Neural cell (in vitro differentiated cells): Measurements from ENCODE around the gene MAST4. TPM values are rescaled to one million over a fixed set of nuclear protein-coding genes. Genes with fewer than 3 reads are reported as not detected.

Experiments
- H2AFZ ChIP-seq: fragments of 200-600, 300-800 bp; sonication (generic), shearing (Covaris generic); 2 replicates; pipeline ENCODE4 v1.6.0; 2014; ENCODE audit warnings: low read depth, mild to moderate bottlenecking, antibody characterized with exemption, low read length, moderate library complexity
- H3F3A ChIP-seq: fragments of 200-600 bp; shearing (Covaris generic); 2 replicates; pipeline ENCODE4 v1.6.1; 2016; ENCODE audit warnings: mild to moderate bottlenecking, moderate library complexity, mixed read lengths, antibody characterized with exemption, low read length; ENCODE audit not compliant: insufficient read depth, poor library complexity, severe bottlenecking
- H3K27ac ChIP-seq: fragments of 200-600, 300-800 bp; sonication (generic), shearing (Covaris generic); 2 replicates; pipeline ENCODE4 v1.5.1; 2014; ENCODE audit warnings: mild to moderate bottlenecking, low read length, moderate library complexity
- H3K27me3 ChIP-seq: fragments of 300-800, 200-600 bp; sonication (generic), shearing (Covaris generic); 2 replicates; pipeline ENCODE4 v1.6.0; 2014; ENCODE audit warnings: mild to moderate bottlenecking, low read depth, low read length, moderate library complexity; ENCODE audit not compliant: insufficient read depth
- H3K36me3 ChIP-seq: fragments of 300-800, 200-600 bp; sonication (generic), shearing (Covaris generic); 2 replicates; pipeline ENCODE4 v1.5.1; 2014; ENCODE audit warnings: mild to moderate bottlenecking, antibody characterized with exemption, low read length, moderate library complexity; ENCODE audit not compliant: insufficient read depth
- H3K4me2 ChIP-seq: fragments of 300-800, 200-600 bp; sonication (generic), shearing (Covaris generic); 2 replicates; pipeline ENCODE4 v1.6.0; 2014; ENCODE audit warnings: mild to moderate bottlenecking, low read length
- H3K4me3 ChIP-seq: fragments of 300-800, 200-600 bp; sonication (generic), shearing (Covaris generic); 2 replicates; pipeline ENCODE4 v1.5.1; 2014; ENCODE audit warnings: mild to moderate bottlenecking, low read length, moderate library complexity
- H3K79me2 ChIP-seq: fragments of 200-600 bp; shearing (Covaris generic); replicated peaks from 2 replicates; pipeline ENCODE4 v1.6.0; 2014; ENCODE audit warnings: mild to moderate bottlenecking, low read length, moderate library complexity; ENCODE audit not compliant: insufficient read depth
- H3K9ac ChIP-seq: fragments of 300-800, 200-600 bp; sonication (generic), shearing (Covaris generic); 2 replicates; pipeline ENCODE4 v1.6.1; 2016; ENCODE audit warnings: mild to moderate bottlenecking, low read length, mixed read lengths
- H3K9me2 ChIP-seq: fragments of 200-600 bp; shearing (Covaris generic); 2 replicates; pipeline ENCODE4 v1.6.1; 2016; ENCODE audit warnings: mild to moderate bottlenecking, low read length, mixed read lengths; ENCODE audit not compliant: insufficient read depth
- H3K9me3 ChIP-seq: fragments of 200-600, 300-800 bp; sonication (generic), shearing (Covaris generic); 2 replicates; pipeline ENCODE4 v1.6.1; 2016; ENCODE audit warnings: mild to moderate bottlenecking, mixed run types, low read length, moderate library complexity, mixed read lengths
- H4K20me1 ChIP-seq: fragments of 200-600 bp; shearing (Covaris generic); 2 replicates; pipeline ENCODE4 v1.6.1; 2016; ENCODE audit warnings: mild to moderate bottlenecking, mixed run types; ENCODE audit not compliant: insufficient read depth
- EP300 ChIP-seq: fragments of 450-650 bp; conservative IDR thresholded peaks from 2 replicates; pipeline ENCODE4 v1.6.1; 2014; ENCODE audit warnings: antibody characterized with exemption, mild to moderate bottlenecking, moderate library complexity; ENCODE audit not compliant: poor library complexity, severe bottlenecking
- EZH2 ChIP-seq: fragments of 200-600, 300-800 bp; shearing (Covaris generic), sonication (generic); IDR thresholded peaks from 2 replicates; pipeline ENCODE4 v1.6.1; 2014; ENCODE audit warnings: antibody characterized with exemption, low read length, borderline replicate concordance, mild to moderate bottlenecking; ENCODE audit not compliant: insufficient read depth, poor library complexity, severe bottlenecking
- MXI1 ChIP-seq: fragments of 450-650 bp; conservative IDR thresholded peaks from 2 replicates; pipeline ENCODE4 v1.6.1; 2014; ENCODE audit warnings: antibody characterized with exemption, mild to moderate bottlenecking; ENCODE audit not compliant: poor library complexity, severe bottlenecking
- POLR2AphosphoS5 ChIP-seq: IDR thresholded peaks from 2 replicates; pipeline ENCODE4 v1.6.1; 2012
- RAD21 ChIP-seq: fragments of 450-650 bp; conservative IDR thresholded peaks from 2 replicates; pipeline ENCODE4 v1.6.1; 2014; ENCODE audit warnings: antibody characterized with exemption, mild to moderate bottlenecking, moderate library complexity
- SMC3 ChIP-seq: fragments of 450-650 bp; conservative IDR thresholded peaks from 2 replicates; pipeline ENCODE4 v1.6.1; 2014; ENCODE audit warnings: antibody characterized with exemption, mild to moderate bottlenecking, moderate library complexity; ENCODE audit not compliant: poor library complexity
- TAF1 ChIP-seq: IDR thresholded peaks from 2 replicates; pipeline ENCODE4 v1.6.1; 2012; ENCODE audit warnings: low read depth
- polyA plus RNA-seq: library from polyadenylated mRNA; depleted of rRNA; stranded (reverse); fragments of >200 nt; gene quantifications from 2 replicates; pipeline ENCODE4 v1.2.3, GENCODE V29; 2014
- TF ChIP-seq, protein P1 (sequence below): IDR thresholded peaks from 2 replicates; pipeline ENCODE4 v1.6.1; 2012; ENCODE audit warnings: borderline replicate concordance
- TF ChIP-seq, protein P2 (sequence below): fragments of 450-650 bp; IDR thresholded peaks from 2 replicates; pipeline ENCODE4 v1.5.1; 2014; ENCODE audit warnings: antibody characterized with exemption, mild to moderate bottlenecking, moderate library complexity; ENCODE audit not compliant: poor library complexity, severe bottlenecking

The MAST4 gene
- polyA plus RNA-seq, 1 donor from 2014 or later = 2.3 TPM

DNA sequence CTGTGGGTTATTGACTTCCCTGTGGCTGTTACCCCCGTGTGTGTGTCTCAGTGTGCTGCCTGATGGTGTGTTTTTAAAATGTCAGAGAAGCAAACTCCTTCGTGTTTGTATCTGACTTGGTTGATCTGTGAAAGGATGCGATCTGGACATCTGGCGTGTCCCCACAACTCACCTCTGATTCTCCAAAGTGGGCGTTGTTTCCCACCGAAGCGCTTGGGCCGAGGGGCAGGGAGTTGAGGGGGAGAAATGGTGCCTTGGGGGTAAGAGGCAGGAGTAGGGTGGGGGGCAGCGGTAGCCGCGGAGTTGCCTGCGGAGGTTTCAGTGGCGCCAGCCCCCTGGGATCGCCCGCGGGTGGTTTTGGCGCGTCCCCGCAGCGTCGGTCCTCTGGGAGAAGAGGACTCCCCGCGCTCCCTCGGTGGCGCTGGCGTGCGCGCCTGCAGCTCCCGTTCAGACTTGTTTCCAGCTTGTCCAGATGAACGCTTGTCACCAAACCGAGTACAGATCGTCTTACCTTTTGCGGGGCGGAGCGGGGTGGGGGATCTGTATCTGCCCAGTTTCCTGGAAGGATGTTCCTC, 1.1 kb downstream of the MAST4 start:
- H3K4me3 ChIP-seq = peak overlapping the region; percentile 88
- no peaks in the 10 kb centered on the region for H3K79me2 ChIP-seq
- H3K9me3 ChIP-seq = no peaks in the 10 kb centered on the region
- peak overlapping the region; percentile 91 for H3K4me2 ChIP-seq
- TF ChIP-seq, protein P1, sequence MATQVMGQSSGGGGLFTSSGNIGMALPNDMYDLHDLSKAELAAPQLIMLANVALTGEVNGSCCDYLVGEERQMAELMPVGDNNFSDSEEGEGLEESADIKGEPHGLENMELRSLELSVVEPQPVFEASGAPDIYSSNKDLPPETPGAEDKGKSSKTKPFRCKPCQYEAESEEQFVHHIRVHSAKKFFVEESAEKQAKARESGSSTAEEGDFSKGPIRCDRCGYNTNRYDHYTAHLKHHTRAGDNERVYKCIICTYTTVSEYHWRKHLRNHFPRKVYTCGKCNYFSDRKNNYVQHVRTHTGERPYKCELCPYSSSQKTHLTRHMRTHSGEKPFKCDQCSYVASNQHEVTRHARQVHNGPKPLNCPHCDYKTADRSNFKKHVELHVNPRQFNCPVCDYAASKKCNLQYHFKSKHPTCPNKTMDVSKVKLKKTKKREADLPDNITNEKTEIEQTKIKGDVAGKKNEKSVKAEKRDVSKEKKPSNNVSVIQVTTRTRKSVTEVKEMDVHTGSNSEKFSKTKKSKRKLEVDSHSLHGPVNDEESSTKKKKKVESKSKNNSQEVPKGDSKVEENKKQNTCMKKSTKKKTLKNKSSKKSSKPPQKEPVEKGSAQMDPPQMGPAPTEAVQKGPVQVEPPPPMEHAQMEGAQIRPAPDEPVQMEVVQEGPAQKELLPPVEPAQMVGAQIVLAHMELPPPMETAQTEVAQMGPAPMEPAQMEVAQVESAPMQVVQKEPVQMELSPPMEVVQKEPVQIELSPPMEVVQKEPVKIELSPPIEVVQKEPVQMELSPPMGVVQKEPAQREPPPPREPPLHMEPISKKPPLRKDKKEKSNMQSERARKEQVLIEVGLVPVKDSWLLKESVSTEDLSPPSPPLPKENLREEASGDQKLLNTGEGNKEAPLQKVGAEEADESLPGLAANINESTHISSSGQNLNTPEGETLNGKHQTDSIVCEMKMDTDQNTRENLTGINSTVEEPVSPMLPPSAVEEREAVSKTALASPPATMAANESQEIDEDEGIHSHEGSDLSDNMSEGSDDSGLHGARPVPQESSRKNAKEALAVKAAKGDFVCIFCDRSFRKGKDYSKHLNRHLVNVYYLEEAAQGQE = no peak
- TF ChIP-seq TAF1 (no peak), EZH2 (no peak), SMC3 (no peak), RAD21 (no peak), EP300 (no peak), POLR2AphosphoS5 (no peak), MXI1 (no peak)
- TF ChIP-seq, protein P2, sequence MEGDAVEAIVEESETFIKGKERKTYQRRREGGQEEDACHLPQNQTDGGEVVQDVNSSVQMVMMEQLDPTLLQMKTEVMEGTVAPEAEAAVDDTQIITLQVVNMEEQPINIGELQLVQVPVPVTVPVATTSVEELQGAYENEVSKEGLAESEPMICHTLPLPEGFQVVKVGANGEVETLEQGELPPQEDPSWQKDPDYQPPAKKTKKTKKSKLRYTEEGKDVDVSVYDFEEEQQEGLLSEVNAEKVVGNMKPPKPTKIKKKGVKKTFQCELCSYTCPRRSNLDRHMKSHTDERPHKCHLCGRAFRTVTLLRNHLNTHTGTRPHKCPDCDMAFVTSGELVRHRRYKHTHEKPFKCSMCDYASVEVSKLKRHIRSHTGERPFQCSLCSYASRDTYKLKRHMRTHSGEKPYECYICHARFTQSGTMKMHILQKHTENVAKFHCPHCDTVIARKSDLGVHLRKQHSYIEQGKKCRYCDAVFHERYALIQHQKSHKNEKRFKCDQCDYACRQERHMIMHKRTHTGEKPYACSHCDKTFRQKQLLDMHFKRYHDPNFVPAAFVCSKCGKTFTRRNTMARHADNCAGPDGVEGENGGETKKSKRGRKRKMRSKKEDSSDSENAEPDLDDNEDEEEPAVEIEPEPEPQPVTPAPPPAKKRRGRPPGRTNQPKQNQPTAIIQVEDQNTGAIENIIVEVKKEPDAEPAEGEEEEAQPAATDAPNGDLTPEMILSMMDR = no peak
- peak overlapping the region; percentile 45 for H3K9ac ChIP-seq
- no peaks in the 10 kb centered on the region for H3K36me3 ChIP-seq
- H2AFZ ChIP-seq = no peak overlapping the region
- H3F3A ChIP-seq = no peaks in the 10 kb centered on the region
- peaks cover 34% of the 10 kb centered on the region for H3K27me3 ChIP-seq
- H4K20me1 ChIP-seq = no peaks in the 10 kb centered on the region
- no peaks in the 10 kb centered on the region for H3K9me2 ChIP-seq
- no peak overlapping the region for H3K27ac ChIP-seq

DNA sequence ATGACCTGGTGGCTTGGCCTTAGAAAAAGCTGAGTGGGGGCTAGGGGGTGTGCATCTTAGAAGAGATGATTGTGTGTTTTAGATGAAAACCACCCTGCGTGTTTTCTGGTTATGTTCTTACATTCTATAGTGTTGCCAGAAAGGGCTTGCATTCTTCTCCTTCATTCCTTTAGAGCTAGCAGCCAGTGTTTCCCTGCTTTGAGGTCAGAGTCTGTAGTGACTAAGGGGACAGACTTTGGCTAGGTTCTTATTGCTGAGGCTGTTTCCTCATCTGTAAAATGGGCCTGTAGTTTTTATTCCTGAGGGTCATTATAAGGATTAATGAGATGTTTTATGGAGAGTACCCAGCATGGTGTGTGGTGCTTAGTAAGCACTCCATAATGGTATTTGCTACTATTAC, 6.4 kb downstream of the MAST4 start:
- no peak overlapping the region for H3K27ac ChIP-seq

More for the DNA sequence above, 6.4 kb downstream of the MAST4 start:
- H3K79me2 ChIP-seq = no peaks in the 10 kb centered on the region
- H3K9me3 ChIP-seq = no peaks in the 10 kb centered on the region
- no peak overlapping the region for H3K4me2 ChIP-seq
- peaks cover 11% of the 10 kb centered on the region for H3K27me3 ChIP-seq
- no peak overlapping the region for H3K4me3 ChIP-seq
- TF ChIP-seq SMC3 = no peak
- TF ChIP-seq RAD21 = no peak
- TF ChIP-seq TAF1 = no peak
- no peak for TF ChIP-seq POLR2AphosphoS5
- TF ChIP-seq, protein P1 = no peak
- TF ChIP-seq EZH2 = no peak
- no peak for TF ChIP-seq MXI1
- TF ChIP-seq, protein P2 = no peak
- no peak for TF ChIP-seq EP300
- H3K9me2 ChIP-seq = no peaks in the 10 kb centered on the region
- H2AFZ ChIP-seq = no peak overlapping the region
- no peaks in the 10 kb centered on the region for H4K20me1 ChIP-seq
- no peaks in the 10 kb centered on the region for H3K36me3 ChIP-seq
- no peaks in the 10 kb centered on the region for H3F3A ChIP-seq
- no peak overlapping the region for H3K9ac ChIP-seq
